Measurements from ENCODE around the gene P2RY8. TPM values are rescaled to one million over a fixed set of nuclear protein-coding genes. Genes with fewer than 3 reads are reported as not detected.

The P2RY8 gene, protein sequence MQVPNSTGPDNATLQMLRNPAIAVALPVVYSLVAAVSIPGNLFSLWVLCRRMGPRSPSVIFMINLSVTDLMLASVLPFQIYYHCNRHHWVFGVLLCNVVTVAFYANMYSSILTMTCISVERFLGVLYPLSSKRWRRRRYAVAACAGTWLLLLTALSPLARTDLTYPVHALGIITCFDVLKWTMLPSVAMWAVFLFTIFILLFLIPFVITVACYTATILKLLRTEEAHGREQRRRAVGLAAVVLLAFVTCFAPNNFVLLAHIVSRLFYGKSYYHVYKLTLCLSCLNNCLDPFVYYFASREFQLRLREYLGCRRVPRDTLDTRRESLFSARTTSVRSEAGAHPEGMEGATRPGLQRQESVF
- total RNA-seq (2012; rRNA removed) = not detected in 2 replicates
- polyA plus RNA-seq (2012; rRNA removed) = not detected in 2 replicates
- polyA plus RNA-seq (2012; cell fraction: cytosol; rRNA removed) = not detected in 2 replicates
- polyA plus RNA-seq (2012; cell fraction: nucleus; rRNA removed; ENCODE audit: low replicate concordance) = not detected in 2 replicates
- not detected for Bru-seq, nascent RNA
- BruChase-seq, experiment 1, labeled RNA remaining after a 6-hour chase = percentile 3 among the genes with signal in this experiment
- percentile 1 among the genes with signal in this experiment for BruChase-seq, experiment 2, labeled RNA remaining after a 2-hour chase
- long read RNA-seq = 0 reads

DNA sequence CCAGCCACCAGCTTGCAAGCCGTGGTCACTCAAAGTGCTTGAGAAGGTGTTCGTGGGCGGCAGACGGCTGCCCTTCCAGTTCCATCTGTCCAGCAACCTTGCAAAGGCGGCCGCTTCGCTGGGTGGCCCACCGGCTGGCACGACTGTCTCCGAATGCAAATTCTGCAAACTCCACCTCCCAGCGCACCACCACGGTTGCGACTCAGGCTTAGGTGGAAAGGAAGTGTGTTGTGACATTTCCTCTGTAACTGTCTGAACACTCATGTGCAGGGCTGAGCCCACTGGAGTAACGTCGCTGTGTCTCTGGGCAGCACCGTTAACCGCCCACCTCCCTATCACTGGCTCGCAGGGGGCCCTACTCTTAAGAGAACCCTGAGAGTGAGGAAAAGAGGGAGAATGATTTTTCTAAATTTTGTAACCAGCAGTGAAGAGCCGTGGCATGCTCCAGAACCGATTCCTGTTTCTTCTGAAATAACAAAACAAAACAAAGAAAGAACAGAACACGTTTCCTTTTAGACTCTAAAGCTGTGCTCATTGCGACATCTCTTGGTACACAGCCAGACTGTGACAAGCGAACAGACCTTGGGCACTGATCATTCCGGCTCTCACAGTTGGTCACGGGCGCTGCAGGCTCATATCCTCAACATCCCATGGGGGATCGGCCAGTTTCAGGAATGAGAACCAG, at the start of gene P2RY8:
Gene P2RY8, minus strand, starts transcription at position 155 of the 685 bp plus-strand sequence. CDS start 70,627 bp downstream, outside the sequence.
- Histone ChIP-seq H4K20me1 (ENCODE audit: insufficient read depth, low read length) (no peaks in the 10 kb centered on the region), H2BK20ac (ENCODE audit: low read depth, low read length) (no peak within 1 kb of the TSS), H2BK5ac (ENCODE audit: low read depth, low read length, poor library complexity, severe bottlenecking) (no peak within 1 kb of the TSS), H4K8ac (ENCODE audit: low read depth in 2 of 2, low read length in 2 of 2) (no peak within 1 kb of the TSS), H2AK5ac (ENCODE audit: low read depth, low read length) (no peak within 1 kb of the TSS), H2BK120ac (ENCODE audit: low read depth, low read length) (no peak within 1 kb of the TSS), H3K4me3 (ENCODE audit: insufficient read depth, low read depth, low read length) (no peak within 1 kb of the TSS), H3K4me1 (ENCODE audit: control insufficient read depth, insufficient read depth, low read length) (no peaks in the 10 kb centered on the region), H3K9me1 (ENCODE audit: insufficient read depth, low read length) (no peaks in the 10 kb centered on the region), H3K79me1 (ENCODE audit: low read depth in 1 of 2, low read length in 2 of 2) (no peaks in the 10 kb centered on the region), H3K4ac (ENCODE audit: low read depth, low read length) (no peak within 1 kb of the TSS), H3K4me2 (ENCODE audit: low read depth, low read length) (no peak within 1 kb of the TSS), H3K18ac (ENCODE audit: low read depth, low read length) (no peak within 1 kb of the TSS), H4K91ac (ENCODE audit: insufficient read depth, low read depth, low read length) (no peak within 1 kb of the TSS), H2AK9ac (replicated peaks; ENCODE audit: low read depth, low read length, poor library complexity) (peak within 1 kb of the TSS; percentile 50), H3K9ac (ENCODE audit: low read depth, low read length) (no peak within 1 kb of the TSS), H3K56ac (ENCODE audit: extremely low read depth, insufficient read depth, low read length) (no peak within 1 kb of the TSS), H3K14ac (replicated peaks; ENCODE audit: low read depth, low read length) (no peak within 1 kb of the TSS), H2AFZ (replicated peaks; ENCODE audit: low read length, poor library complexity) (no peak within 1 kb of the TSS), H4K5ac (ENCODE audit: low read depth, low read length) (no peak within 1 kb of the TSS), H3K23ac (ENCODE audit: low read depth, low read length) (no peak within 1 kb of the TSS), H3K36me3 (ENCODE audit: control insufficient read depth, insufficient read depth, low read length) (no peaks in the 10 kb centered on the region), H2BK15ac (ENCODE audit: low read depth, low read length) (no peak within 1 kb of the TSS), H3K9me3 (ENCODE audit: control insufficient read depth, insufficient read depth, low read length) (peaks cover 11% of the 10 kb centered on the region; the same call in 1 of the 2 replicates), H3K27me3 (ENCODE audit: control insufficient read depth, insufficient read depth, low read length) (no peaks in the 10 kb centered on the region), H3K27ac (ENCODE audit: insufficient read depth, low read length) (no peak within 1 kb of the TSS)
- TF ChIP-seq MAZ (IDR thresholded peaks at IDR 0.05; ENCODE audit: borderline replicate concordance, low read depth, low read length) = no peak
- TF ChIP-seq MXI1 (IDR thresholded peaks at IDR 0.05; ENCODE audit: borderline replicate concordance, low read depth, low read length) = no peak
- TF ChIP-seq CEBPB (IDR thresholded peaks at IDR 0.05; ENCODE audit: low read depth, low read length) = peak; percentile 67
- TF ChIP-seq MAFK (IDR thresholded peaks at IDR 0.05; ENCODE audit: low read depth, low read length) = no peak
- TF ChIP-seq CHD1 (IDR thresholded peaks at IDR 0.05; ENCODE audit: low read depth, low read length) = no peak
- intact Hi-C loops (cut with micrococcal nuclease) (no loop called here), dilution Hi-C loops (cut with HindIII; ENCODE audit: low sequenced_read_pairs, unreplicated experiment) (no loop called here), in situ Hi-C loops (cut with MboI; ENCODE audit: low sequenced_read_pairs) (no loop called here)
- no TSS peak for BruUV-seq (replicated peaks)
- WGBS, 2 experiments (ENCODE audit: extremely low coverage in 2 of 2, insufficient read length in 1 of 2) = 41% methylated on average over 4 of the region's 27 CpGs; no CpG with 5 or more reads in 1 of the 2 experiments
- DNase-seq = no peak
- CTCF ChIA-PET = no interaction called here
- POLR2A ChIA-PET (ENCODE audit: unreplicated experiment) = no interaction called here
- no peak for ATAC-seq (ENCODE audit: low read depth)
